Gastroesophageal sphincter (tissue), 4 donors: ENCODE measurements around the gene NBPF15. TPM values are rescaled to one million over a fixed set of nuclear protein-coding genes. Genes with fewer than 3 reads are reported as not detected.
A peak's percentile ranks its signal among the peaks of the same experiment; 100 is the strongest.
"Not testable (repeated sequence)": the region's sequence is repeated elsewhere in the genome, so short reads cannot be mapped to it uniquely, and the experiment has no call there.

Experiments used
- ATAC-seq: fragments of 150-250 bp; one replicate; pipeline ENCODE4 v1.9.1; 2016; ENCODE audit warnings: mild to moderate bottlenecking, moderate library complexity
- H3K27ac ChIP-seq, 4 donors: fragments of 200-600 bp; sonication (generic) in 3 of 4; 1 replicate in 3 of 4; 2 replicates in 1 of 4; pipeline ENCODE4 v1.5.1; 2016 to 2019
- H3K27me3 ChIP-seq: fragments of 200-600 bp; sonication (generic); one replicate; pipeline ENCODE4 v1.5.1; 2019
- H3K36me3 ChIP-seq, 2 donors: fragments of 200-600 bp; sonication (generic); one replicate each; pipeline ENCODE4 v1.5.1; 2019; ENCODE audit warnings: control low read depth in 1 of 2
- H3K4me1 ChIP-seq, 3 donors: fragments of 200-600 bp; sonication (generic); 1 replicate in 2 of 3; 2 replicates in 1 of 3; pipeline ENCODE4 v1.5.1; 2016 to 2019; ENCODE audit warnings: control low read depth in 2 of 3
- H3K4me3 ChIP-seq, 2 donors: fragments of 200-600 bp; sonication (generic); one replicate each; pipeline ENCODE4 v1.5.1; 2019; ENCODE audit warnings: mild to moderate bottlenecking in 1 of 2, moderate library complexity in 1 of 2
- H3K9me3 ChIP-seq, 3 donors: fragments of 200-600 bp; sonication (generic); one replicate each; pipeline ENCODE4 v1.5.1; 2017 to 2019; ENCODE audit warnings: control low read depth in 2 of 3
- CTCF ChIP-seq, 4 experiments: fragments of 200-600 bp in 2 of 4; fragments of 450-650 bp in 2 of 4; sonication (generic) in 1 of 4; IDR thresholded peaks; one replicate each; pipeline ENCODE4 v1.5.1; 2017 to 2019; ENCODE audit warnings: antibody characterized with exemption in 4 of 4, mild to moderate bottlenecking in 2 of 4, moderate library complexity in 2 of 4
- POLR2A ChIP-seq, 2 donors: fragments of 450-650 bp; IDR thresholded peaks; one replicate each; pipeline ENCODE4 v1.6.1; 2017; ENCODE audit warnings: antibody characterized with exemption in 2 of 2, mild to moderate bottlenecking in 2 of 2, moderate library complexity in 1 of 2
- POLR2AphosphoS5 ChIP-seq: sonication (generic); formaldehyde crosslinking; IDR thresholded peaks from one replicate; pipeline ENCODE4 v1.6.1; 2017; ENCODE audit warnings: antibody characterized with exemption
- WGBS, 2 donors: methylation state at CpG; one replicate each; pipeline ENCODE4 v1.1.5; 2018; ENCODE audit warnings: low coverage in 1 of 2; 5-methylcytosine and 5-hydroxymethylcytosine counted together
- small RNA-seq, 4 donors: library from RNA; depleted of rRNA; stranded (forward); fragments of <200 nt; gene quantifications; one replicate each; pipeline ENCODE3, GENCODE V24; 2016
- total RNA-seq, 4 donors: library from RNA; depleted of rRNA; stranded (reverse); fragments of >200 nt; gene quantifications; one replicate each; pipeline ENCODE4 v1.1.0, GENCODE V29; 2016

NBPF15 gene
- total RNA-seq, 4 donors from 2014 or later, result 16.1 to 34.4 (median 19.3) TPM

GRCh38 chr1:144418891-144419694, 42.4 kb downstream of the NBPF15 start:
- peak in 3 of 4 experiments; percentile 15 to 28 (median 15) for TF ChIP-seq CTCF (IDR thresholded peaks at IDR 0.05)
- not testable (repeated sequence) for H3K27me3 ChIP-seq, H3K4me1 ChIP-seq, H3K9me3 ChIP-seq, ATAC-seq
- WGBS, 2 donors, result 16% methylated on average over 3 of the region's 46 CpGs; no CpG with 5 or more reads in 1 of the 2 donors
- Histone ChIP-seq H3K36me3 (peaks cover 0 to 16% of the 10 kb centered on the region in 2 donors), H3K4me3 (peak overlapping the region; percentile 54 to 82), H3K27ac (peak overlapping the region; percentile 84 to 89 (median 86))

DNA sequence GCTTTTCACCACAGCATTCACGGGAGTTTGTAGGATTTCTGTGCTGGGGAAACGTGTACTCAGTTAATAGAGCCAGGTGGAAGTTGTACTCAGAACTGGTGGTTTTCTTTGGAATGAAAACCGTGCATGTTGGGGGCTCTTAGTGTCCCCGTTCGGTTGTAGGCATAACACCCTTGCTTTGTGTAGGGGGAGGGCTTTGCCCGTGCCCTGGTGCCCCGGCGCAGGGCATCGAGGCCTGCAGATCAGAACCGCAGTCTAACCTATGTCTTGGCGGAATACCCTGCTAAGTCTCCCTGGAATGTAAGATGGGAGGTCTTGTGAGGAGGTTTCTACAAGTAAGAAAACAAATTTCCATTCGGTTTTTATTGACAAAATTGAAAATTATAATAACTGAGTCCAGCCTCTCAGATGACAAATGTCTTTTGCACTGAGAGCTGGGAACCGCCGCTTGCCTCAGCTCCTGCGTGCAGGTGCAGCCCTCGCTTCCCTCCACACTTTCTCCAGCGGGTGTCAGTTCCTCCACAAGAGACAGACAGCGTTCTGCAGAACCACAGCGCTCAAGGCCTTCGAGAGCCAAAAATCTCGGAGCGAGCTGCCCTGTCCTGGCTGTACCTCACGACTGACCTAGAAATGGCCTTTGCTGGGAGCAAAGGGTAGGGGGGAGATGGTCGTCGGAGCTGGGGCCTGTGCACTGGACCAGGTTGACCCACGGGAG, 47.9 kb downstream of the NBPF15 start:
- Histone ChIP-seq H3K4me3 (peak overlapping the region; percentile 53 to 56), H3K27ac (peak overlapping the region in 2 of 4 donors; percentile 80 to 87)
- H3K9me3 ChIP-seq, H3K36me3 ChIP-seq, H3K27me3 ChIP-seq, H3K4me1 ChIP-seq, ATAC-seq: not testable (repeated sequence)
- no CpG with 5 or more reads among the region's 26 CpGs for WGBS, 2 donors

DNA sequence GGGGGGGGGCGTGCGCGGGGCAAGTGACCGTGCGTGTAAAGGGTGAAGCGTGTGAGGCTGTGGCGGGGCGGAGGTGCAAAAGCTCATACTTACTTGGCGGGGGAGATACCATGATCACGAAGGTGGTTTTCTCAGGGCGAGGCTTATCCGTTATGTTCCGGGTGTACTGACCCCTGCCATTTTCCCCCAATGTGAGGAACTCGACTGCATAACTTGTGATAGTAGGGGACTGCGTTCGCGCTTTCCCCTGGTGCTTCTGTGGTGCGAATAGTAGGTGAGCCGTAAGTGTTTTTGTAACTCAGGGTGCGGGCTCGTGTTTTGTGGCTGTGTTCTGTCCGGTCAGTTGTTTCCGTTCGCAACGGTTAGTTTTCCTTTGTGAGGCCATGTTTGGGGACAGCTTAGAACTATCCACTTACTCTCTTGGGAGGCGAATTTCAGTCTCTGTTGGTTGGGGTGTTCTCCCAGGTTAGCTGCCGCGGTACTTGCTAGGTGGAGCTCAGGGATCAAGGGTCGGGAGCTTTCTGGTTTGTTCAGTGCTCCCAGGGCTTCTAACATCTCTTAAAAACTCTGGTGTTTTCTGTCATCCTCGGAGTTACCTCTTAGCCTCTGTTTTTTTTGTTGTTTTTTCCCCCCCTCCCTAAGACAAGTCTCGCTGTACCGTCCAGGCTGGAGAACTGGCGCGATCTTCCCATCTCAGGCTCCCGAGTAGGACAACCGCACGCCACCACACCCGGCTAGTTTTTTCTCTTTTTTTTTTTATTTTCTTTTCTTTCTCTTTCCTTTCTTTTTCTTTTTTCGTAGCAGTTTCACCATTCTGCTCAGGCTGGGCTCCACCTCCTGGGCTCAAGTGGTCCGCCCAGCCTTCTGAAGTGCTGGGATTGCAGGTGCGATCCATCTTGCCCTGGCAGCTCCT, 48.7 kb downstream of the NBPF15 start:
- TF ChIP-seq POLR2AphosphoS5 (peak; percentile 100), POLR2A (IDR thresholded peaks at IDR 0.05) (peak; percentile 98 to 99)
- not testable (repeated sequence) for H3K9me3 ChIP-seq, H3K36me3 ChIP-seq, H3K4me1 ChIP-seq, H3K27me3 ChIP-seq
- Histone ChIP-seq H3K4me3 (peak overlapping the region; percentile 53 to 56), H3K27ac (peak overlapping the region; percentile 80 to 93 (median 88))
- 0 to 1% methylated on average over 8 to 15 of the region's 41 CpGs for WGBS, 2 donors
- peak; percentile 95 for ATAC-seq

- Histone ChIP-seq H3K27ac (peak overlapping the region; percentile 80 to 93 (median 88)), H3K4me3 (peak overlapping the region; percentile 53 to 56)
- not testable (repeated sequence) for H3K27me3 ChIP-seq, H3K36me3 ChIP-seq, H3K4me1 ChIP-seq, H3K9me3 ChIP-seq
- WGBS, 2 donors, result 0% methylated on average over 8 of the region's 23 CpGs; no CpG with 5 or more reads in 1 of the 2 donors
- ATAC-seq, result peak; percentile 88
Measured at GRCh38 chr1:144412068-144412471, 49.4 kb downstream of the NBPF15 start.

DNA sequence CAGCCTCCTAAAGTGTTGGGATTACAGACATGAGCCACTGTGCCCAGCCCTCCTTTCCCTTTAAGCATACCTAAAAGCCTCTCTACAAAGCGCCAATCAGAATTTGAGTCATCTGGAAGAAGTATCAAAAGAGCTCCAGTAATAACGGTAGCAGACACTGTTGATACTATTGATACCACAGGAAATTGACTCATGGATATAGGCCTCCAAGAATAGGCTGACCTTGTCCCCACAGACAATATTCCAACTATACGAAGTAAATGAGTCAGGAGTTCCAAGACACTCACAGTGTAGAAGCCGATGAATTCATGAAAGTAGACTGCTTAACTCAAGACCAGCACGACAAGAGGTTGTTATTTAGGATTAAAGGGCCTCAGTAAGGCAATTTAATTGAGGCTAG, 58.7 kb downstream of the NBPF15 start:
- WGBS, 2 donors, result no CpG with 5 or more reads among the region's 5 CpGs
- not testable (repeated sequence) for H3K4me3 ChIP-seq, H3K36me3 ChIP-seq, H3K9me3 ChIP-seq, H3K27me3 ChIP-seq, H3K27ac ChIP-seq, H3K4me1 ChIP-seq, ATAC-seq

DNA sequence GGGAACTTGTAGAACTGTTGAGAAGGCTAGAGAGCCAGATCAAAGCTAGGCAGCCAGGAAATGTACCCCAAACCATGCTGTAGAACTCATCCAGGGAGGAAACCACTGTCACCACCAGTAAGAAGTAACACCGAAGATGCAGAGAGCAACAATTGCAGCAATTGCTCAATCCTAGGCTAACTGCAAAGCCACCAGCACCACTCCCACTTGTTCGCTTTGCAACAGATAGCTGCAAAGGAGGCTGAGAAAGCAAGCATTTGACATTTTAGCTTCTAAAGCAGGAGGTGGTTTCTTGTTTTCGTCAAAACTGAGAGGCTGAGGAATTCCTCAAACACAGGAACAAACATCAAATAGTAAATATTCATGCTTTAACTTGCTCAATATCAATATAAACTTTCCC, 89.8 kb downstream of the NBPF15 start:
- H3K27ac ChIP-seq, H3K27me3 ChIP-seq, H3K4me1 ChIP-seq, H3K36me3 ChIP-seq, ATAC-seq, H3K4me3 ChIP-seq, H3K9me3 ChIP-seq: not testable (repeated sequence)
- WGBS, 2 donors, result no CpG with 5 or more reads among the region's 3 CpGs

Small RNAs within 50 kb of the gene (small RNA-seq; reads per million reads assigned to genes)
- gene AC246785.4, result 0 reads per million in 4 donors
- 0.27 to 2.4 (median 0.89) reads per million in 4 donors for gene RNVU1-15

Other genes with a start within 250 kb of the NBPF15 start
- not detected for gene PPIAL4E, start 88.0 kb downstream of the NBPF15 start, total RNA-seq
- 1 to 10 TPM in 1 of 4 donors, not detected in 3; 1.3 TPM for gene PPIAL4F, start 131.2 kb upstream of the NBPF15 start, total RNA-seq